ENCODE measurements around the gene GLCE.

GRCh38 chr15:69314736-69315135 is 154.3 kb downstream of the GLCE start:
- TF ChIP-seq CTCF (IDR thresholded peaks at IDR 0.05; ENCODE audit: insufficient read depth, low read depth, low read length) (no peak), EZH2 (IDR thresholded peaks at IDR 0.05; ENCODE audit: insufficient read depth, low read length) (no peak)
